HG03135 (cell line): ENCODE data around the gene NTN5.
"Not testable (repeated sequence)": the region's sequence is repeated elsewhere in the genome, so short reads cannot be mapped to it uniquely, and the experiment has no call there.

Source experiments
- ATAC-seq: cut with Tn5 transposase; IDR thresholded peaks from one replicate; pipeline ENCODE4 v1.9.1; 2021; ENCODE audit warnings: mild to moderate bottlenecking, moderate library complexity; ENCODE audit not compliant: unreplicated experiment

Gene NTN5

DNA sequence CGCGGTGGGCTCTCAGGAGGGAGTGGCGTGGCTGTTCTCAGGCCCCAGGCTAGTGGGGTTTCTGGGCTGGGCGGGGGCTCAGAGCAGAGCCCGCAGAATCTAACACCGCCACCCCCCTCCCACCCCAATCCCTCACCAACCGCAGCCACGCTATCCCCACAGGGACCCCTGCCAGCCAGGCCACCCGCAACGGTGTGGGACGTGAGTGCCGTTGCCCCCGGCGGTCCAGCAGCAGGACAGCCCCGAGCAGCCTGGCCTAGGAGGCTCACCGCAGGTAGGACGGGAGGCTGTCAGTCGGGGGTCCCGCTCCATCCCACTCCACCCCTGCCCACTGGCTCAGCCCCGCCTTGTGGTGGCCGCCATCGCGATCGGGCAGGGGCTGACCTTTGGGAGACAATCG lies at the start of gene NTN5:
TSS of gene NTN5 (minus strand) at position 24 of the 400 bp plus-strand sequence. CDS start 2,031 bp downstream, outside the sequence.
- no peak for ATAC-seq

DNA sequence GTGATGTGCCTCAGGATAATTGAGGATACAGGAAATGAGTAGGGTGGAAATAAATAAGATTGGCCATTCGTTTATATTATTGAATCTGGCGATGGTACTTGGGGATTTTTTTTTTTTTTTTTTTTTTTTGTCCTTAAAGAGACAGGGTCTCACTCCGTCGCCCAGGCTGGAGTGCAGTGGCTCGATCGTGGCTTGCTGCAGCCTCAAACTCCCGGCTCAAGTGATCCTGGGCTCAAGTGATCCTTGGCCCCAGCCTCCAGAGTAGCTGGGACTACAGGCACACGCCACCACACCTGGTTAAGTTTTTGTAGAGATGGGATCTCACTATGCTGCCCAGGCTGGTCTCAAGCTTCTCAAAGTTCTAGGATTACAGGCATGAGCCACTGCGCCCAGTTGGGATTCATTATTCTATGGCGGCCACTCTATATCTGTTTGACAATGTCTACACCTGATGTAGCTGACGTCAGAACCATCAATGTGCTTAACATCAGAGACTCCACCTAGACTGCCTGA lies 49.4 kb upstream of the NTN5 start:
- ATAC-seq: no peak

DNA sequence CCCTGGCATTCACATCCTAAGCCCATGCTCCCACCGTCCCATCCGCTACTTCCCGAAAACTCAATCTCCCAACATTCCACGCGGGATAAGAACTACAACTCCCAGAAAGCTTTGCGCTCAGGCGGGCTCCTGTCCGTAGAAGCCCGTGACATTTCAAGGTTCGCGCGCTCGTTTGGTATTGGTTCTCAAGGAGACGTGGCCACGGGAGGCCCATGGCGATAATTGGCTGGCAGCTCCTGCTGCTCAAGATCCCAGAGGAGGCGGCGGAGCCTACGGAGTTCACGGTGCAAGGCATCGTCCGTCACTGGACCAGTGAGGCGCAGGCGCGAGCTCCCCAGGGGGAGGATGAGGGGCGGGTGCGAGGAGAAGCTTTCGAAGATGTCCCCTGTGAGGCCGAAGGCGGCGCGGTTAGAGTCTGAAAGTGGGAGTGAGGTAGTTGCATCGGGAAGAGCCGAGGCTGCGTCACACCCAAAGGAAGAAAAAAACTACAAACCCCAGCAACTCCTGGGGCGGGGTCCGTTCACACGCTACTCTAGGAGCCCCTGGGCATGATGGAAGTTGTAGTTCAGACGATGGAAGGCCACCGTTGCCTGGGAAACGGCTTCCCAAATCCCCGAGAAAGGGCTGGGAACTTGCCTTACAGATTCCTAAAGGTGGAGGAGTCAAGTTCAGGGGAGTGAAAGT lies 47.9 kb upstream of the NTN5 start:
- ATAC-seq: peak; percentile 71

- no peak for ATAC-seq
These were observed 47.4 kb upstream of the NTN5 start for GRCh38 chr19:48720251-48720612.

DNA sequence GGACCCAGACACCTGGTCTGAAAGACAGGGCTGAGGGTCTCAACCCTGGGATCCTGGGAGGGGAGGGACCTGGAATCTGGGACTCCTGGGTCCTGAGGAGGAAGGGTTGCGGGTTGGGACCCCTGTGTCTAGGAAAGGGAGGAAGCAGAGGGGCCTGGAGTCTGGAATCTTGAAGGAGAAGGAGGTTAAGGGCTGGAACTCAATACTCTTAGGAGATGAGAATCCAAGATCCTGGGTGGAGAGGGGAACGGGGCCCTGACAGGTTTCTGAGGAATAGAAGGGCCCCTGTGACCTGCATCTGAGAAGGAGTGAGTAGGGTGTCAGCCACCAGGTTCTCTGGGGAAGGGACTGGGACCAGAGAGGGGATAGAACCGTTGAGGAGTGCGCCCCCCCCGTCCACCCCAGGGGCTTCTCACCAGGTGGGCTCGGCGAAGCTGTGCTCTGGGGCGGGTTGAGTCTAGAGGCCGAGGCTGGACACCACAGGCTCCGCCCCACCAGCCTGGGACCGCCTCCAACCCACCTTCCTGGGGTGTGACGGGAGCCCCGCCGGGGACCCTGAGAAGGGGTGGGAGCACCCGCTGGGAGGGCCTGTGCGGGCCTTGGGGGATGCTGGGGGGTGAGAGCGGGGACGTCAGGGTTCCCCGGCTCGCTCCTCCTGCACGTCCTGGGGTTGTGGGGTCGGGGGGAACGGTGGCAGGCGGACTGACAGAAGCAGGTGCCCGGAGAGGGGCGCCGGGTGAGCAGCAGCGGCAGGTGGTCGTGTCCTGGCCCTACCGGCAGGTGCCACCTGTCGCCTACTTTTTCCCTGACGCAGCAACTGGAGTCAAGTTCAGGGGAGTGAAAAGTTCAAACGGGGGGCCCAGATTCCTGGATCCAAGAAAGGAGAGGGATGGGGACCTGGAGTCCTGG lies 46.7 kb upstream of the NTN5 start, which contains the start of gene MAMSTR:
TSS of gene MAMSTR (minus strand) at position 463 of the 909 bp plus-strand sequence. CDS start 694 bp downstream, outside the sequence.
- no peak for ATAC-seq

- ATAC-seq: no peak
These were observed 46.0 kb upstream of the NTN5 start for GRCh38 chr19:48718711-48719231.

DNA sequence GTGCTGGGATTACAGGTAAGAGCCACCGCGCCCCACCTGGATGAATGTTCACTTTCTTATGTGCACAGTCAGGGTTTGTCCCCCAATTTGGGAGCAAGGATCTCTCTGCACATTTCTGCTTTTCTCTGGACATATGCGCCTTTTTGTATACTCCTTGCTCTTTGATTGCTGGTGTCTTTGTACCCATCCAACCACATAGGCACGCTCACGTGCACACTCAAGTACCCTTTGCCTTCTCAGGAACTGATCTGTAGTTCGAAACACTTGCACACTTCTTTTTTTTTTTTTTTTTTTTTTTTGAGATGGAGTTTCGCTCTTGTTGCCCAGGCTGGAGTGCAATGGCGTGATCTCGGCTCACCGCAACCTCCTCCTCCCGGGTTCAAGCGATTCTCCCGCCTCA lies 45.3 kb upstream of the NTN5 start:
- ATAC-seq: not testable (repeated sequence)

GRCh38 chr19:48716562-48717291 lies 43.9 kb upstream of the NTN5 start:
- no peak for ATAC-seq

DNA sequence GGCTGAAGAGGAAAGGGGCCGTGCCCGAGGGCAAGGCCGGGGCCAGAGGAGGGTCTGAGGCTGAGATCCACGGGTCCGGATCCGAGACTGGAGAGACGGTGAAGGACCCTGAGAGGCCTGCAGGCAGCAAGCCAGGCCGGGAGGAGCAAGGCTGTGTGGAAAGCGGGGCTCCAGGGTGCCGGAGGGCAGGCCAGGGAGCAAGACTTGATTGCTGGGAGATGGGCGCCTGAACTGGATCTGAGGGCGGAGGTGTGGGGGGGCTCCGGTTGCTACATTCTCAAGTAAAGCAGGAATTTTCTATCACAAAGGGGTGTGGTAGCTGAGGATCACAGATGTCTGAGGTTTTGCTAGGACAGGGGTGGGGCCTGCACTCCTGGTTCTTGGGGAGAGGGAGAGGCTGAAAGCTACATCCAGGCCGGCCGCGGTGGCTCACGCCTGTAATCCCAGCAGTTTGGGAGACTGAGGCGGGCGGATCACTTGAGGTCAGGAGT lies 42.9 kb upstream of the NTN5 start:
- no peak for ATAC-seq

DNA sequence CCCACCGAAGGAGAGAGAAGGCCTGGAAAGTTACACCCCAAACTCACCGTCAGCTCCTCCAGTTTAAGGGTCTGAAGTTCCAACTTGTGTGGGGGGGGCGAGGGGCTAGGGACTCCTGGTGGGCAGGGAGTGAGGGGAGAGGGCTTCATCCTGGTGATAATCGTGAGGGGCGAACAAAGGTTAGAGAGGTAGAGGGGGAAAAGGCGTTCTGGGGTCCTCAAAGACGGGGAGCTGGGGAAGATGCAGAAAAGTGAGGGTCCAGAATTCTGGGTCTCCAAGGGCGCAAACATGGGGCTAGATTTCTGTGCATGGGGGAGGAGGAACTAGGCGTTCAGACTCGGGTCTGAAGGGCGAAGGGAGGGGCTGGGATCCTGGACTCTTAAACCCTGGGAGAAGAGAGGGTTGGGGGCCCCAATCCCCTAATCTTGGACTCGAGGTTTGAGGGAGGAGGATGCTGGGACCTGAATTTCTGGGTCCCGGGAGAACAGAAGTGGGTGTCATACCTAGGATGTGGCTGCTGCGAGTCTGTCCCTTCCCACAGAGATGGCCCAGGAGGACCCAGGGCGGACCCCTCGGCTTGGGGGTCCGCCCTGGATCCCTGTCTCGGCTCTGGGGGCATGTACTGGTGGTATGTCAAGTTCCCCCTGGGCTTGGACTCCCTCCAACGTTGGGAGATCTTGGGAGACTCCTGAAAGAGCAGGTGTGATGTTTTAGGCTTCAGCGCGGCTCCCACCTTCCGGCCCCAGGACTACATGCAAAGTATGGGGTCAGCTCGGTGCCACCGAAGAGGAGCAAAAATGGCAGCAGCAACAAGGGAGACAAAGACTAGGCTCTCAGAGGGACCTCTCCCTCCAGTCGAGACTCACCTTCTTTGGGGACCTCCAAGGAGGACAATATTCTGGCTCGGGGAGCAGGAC lies 42.2 kb upstream of the NTN5 start:
- no peak for ATAC-seq

- ATAC-seq: peak; percentile 86
These were observed 41.3 kb upstream of the NTN5 start for GRCh38 chr19:48713864-48714755.

DNA sequence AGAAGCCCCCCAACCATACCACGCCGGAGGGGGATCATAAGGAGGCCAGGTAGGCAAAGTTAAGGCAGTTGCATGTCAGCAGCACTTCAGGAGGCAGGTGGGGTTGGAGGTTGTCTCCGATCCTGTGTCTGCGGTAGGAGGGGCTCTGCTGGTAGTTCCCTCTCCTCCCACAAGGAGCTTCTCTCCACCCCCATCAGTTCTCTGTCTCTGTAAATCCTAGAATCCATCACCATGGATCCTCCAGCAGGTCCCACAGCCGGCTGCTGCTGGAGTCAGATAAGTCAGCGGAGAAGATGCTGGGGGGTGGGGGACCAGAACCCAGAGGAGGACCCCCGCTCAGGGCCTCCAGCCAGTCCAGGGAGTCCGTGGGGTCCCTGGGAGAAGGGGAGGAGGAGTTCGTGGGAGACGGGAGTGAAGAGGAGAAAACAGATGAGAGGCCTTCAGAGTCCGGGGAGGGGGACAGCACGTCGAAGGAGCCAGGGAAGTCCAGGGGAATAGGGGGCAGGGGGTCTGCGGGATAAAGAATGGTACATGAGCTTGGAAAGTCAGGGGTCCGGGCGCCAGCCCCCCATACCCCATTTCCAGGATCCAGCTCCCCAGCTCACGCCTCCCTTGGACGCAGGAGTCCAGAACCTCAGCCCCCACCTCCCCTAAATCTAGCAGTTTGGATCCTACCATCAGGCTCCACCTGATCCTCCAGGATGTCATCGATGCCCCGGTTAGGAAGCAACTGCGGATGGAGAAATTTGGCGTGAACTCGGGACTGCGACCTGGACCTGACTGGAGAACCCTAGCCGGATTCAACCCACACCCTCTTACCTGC lies 40.4 kb upstream of the NTN5 start:
- no peak for ATAC-seq

GRCh38 chr19:48711106-48711662 lies 38.4 kb upstream of the NTN5 start:
- ATAC-seq: no peak

- ATAC-seq: no peak
These were observed 35.7 kb upstream of the NTN5 start for GRCh38 chr19:48708471-48708870.

DNA sequence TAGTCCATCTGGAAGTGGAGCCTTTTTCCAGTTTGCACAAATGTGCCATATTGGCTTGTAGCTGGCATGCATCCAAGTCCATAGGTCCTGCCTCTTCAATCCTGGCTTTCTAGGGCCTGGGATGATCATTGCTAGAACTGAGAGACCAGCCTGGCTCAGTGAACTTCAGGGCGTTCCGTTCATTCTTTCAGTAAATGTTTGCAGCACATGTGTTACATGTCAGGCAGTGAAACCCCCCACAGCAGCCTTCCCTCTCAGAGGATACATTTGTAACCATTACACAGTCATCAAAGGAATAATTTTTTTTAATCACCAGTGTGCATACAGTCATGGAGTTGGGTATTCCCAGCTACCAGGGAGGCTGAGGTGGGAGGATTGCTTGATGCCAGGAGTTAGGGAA lies 32.6 kb upstream of the NTN5 start:
- no peak for ATAC-seq

DNA sequence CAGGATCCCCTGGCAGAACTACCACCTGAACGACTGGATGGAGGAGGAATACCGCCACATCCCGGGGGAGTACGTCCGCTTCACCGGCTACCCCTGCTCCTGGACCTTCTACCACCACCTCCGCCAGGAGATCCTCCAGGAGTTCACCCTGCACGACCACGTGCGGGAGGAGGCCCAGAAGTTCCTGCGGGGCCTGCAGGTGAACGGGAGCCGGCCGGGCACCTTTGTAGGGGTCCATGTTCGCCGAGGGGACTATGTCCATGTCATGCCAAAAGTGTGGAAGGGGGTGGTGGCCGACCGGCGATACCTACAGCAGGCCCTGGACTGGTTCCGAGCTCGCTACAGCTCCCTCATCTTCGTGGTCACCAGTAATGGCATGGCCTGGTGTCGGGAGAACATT lies 30.5 kb upstream of the NTN5 start:
- ATAC-seq: no peak

DNA sequence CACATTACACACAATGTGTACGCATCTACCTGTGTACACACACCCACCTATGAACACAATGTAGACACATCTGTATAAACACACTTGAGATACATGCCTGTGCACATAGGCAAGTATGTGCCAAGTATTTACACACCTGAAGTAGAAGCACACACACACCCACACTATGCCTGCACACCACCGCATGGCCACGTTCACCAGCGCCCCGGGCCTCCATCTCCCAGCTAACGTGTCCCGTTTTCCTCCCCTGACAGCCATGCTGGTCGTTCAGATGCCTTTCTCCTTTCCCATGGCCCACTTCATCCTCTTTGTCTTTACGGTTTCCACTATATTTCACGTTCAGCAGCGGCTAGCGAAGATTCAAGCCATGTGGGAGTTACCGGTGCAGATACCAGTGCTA lies 29.9 kb upstream of the NTN5 start:
- ATAC-seq: no peak

DNA sequence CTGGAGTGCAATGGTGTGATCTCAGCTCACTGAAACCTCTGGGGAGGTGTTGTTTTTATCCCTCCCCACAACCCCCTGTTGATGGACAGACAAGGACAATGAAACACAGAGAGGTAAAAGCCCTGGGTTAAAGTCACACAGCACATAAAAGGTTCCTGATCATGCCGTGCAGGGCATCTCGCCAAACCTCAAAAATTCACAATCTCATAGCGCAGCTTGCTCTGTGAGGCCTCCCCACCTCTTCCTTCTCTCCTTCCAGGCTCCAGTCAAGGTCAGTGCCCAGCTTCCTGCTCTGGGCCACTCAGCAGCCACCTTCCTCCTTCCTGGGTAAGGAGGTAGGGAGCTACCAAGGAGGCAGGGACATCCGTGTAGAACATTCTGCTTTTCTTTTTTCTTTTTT lies 25.2 kb upstream of the NTN5 start:
- ATAC-seq: no peak
